Naive thymus-derived CD4-positive, alpha-beta T cell (primary cell): ENCODE measurements around the gene SELENBP1. TPM values are rescaled to one million over a fixed set of nuclear protein-coding genes. Genes with fewer than 3 reads are reported as not detected.
"Not testable (repeated sequence)": the region's sequence is repeated elsewhere in the genome, so short reads cannot be mapped to it uniquely, and the experiment has no call there.

Experiments
- ATAC-seq: fragments of 150-1000 bp; cut with Tn5 transposase; 2 replicates; pipeline ENCODE4 v1.10.0; 2021; ENCODE audit warnings: mild to moderate bottlenecking, moderate library complexity
- CTCF ChIA-PET: fragments of 350-600 bp; sonication (Branson Sonifier 250); formaldehyde crosslinking; loops from one replicate; lab custom pipeline; 2021; ENCODE audit warnings: antibody characterized with exemption; lab: Charles Lee
- POLR2A ChIA-PET: fragments of 350-600 bp; sonication (Branson Sonifier 250); formaldehyde crosslinking; loops from one replicate; lab custom pipeline; 2021; ENCODE audit warnings: antibody characterized with exemption, inconsistent platforms; lab: Charles Lee
- DNase-seq, 9 donors: peaks; one replicate each; pipeline versions ENCODE4 v3.0.0 to v3.0.0-alpha.2; 2020 to 2022; ENCODE audit warnings: mixed read lengths in 1 of 9
- H3K27ac ChIP-seq: one replicate; pipeline ENCODE4 v1.7.0; 2013; ENCODE audit warnings: mild to moderate bottlenecking, low read depth, low read length, moderate library complexity
- H3K27me3 ChIP-seq, 2 donors: one replicate each; pipeline ENCODE4 v1.7.0; 2013; ENCODE audit warnings: low read length in 2 of 2, mild to moderate bottlenecking in 2 of 2, moderate library complexity in 2 of 2; ENCODE audit not compliant: control insufficient read depth in 2 of 2, insufficient read depth in 2 of 2
- H3K36me3 ChIP-seq, 3 experiments: 1 replicate in 2 of 3; 2 replicates in 1 of 3; pipeline ENCODE4 v1.7.0; 2013; ENCODE audit warnings: low read length in 3 of 3, mild to moderate bottlenecking in 3 of 3, moderate library complexity in 1 of 3; ENCODE audit not compliant: insufficient read depth in 3 of 3, control insufficient read depth in 2 of 3
- H3K4me1 ChIP-seq, 2 donors: one replicate each; pipeline ENCODE4 v1.7.0; 2013; ENCODE audit warnings: low read length in 2 of 2, mild to moderate bottlenecking in 2 of 2, moderate library complexity in 1 of 2; ENCODE audit not compliant: control insufficient read depth in 2 of 2, insufficient read depth in 2 of 2
- H3K4me3 ChIP-seq: 2 replicates; pipeline ENCODE4 v1.7.0; 2013; ENCODE audit warnings: mild to moderate bottlenecking, low read length
- H3K9me3 ChIP-seq, 3 experiments: 1 replicate in 2 of 3; 2 replicates in 1 of 3; pipeline ENCODE4 v1.7.0; 2013; ENCODE audit warnings: low read length in 3 of 3; ENCODE audit not compliant: control insufficient read depth in 2 of 3
- H3K27ac Mint-ChIP-seq, 9 donors: one replicate each; pipeline ENCODE4 v1.8.0; 2020 to 2022; ENCODE audit warnings: mixed read lengths in 9 of 9, mild to moderate bottlenecking in 8 of 9, moderate library complexity in 5 of 9, inconsistent platforms in 2 of 9
- H3K27me3 Mint-ChIP-seq, 5 donors: one replicate each; pipeline ENCODE4 v1.8.0; 2021 to 2022; ENCODE audit warnings: mixed read lengths in 5 of 5, mild to moderate bottlenecking in 1 of 5
- H3K36me3 Mint-ChIP-seq, 5 donors: one replicate each; pipeline ENCODE4 v1.8.0; 2020 to 2022; ENCODE audit warnings: mixed read lengths in 5 of 5, mild to moderate bottlenecking in 3 of 5, inconsistent platforms in 1 of 5
- H3K4me1 Mint-ChIP-seq, 7 donors: one replicate each; pipeline ENCODE4 v1.8.0; 2020 to 2022; ENCODE audit warnings: mixed read lengths in 7 of 7, mild to moderate bottlenecking in 3 of 7, inconsistent platforms in 1 of 7
- H3K4me3 Mint-ChIP-seq, 10 donors: one replicate each; pipeline ENCODE4 v1.8.0; 2020 to 2022; ENCODE audit warnings: mild to moderate bottlenecking in 10 of 10, mixed read lengths in 10 of 10, moderate library complexity in 6 of 10, inconsistent platforms in 2 of 10
- H3K9me3 Mint-ChIP-seq, 11 donors: one replicate each; pipeline ENCODE4 v1.8.0; 2020 to 2022; ENCODE audit warnings: mixed read lengths in 11 of 11, mild to moderate bottlenecking in 4 of 11, inconsistent platforms in 1 of 11, moderate library complexity in 1 of 11
- intact Hi-C, 2 donors: fragments of 100-400 bp; cut with micrococcal nuclease; formaldehyde crosslinking; loops; one replicate each; pipeline ENCODE4 v1.15.1; 2023
- polyA plus RNA-seq, 2 donors: library from polyadenylated mRNA; unstranded; fragments of 300-500 nt; fragmentation: Illumina TruSeq; gene quantifications; one replicate each; pipeline ENCODE4 v1.2.3, GENCODE V29; 2021
- total RNA-seq, 6 experiments: library from RNA in 5 of 6; stranded (reverse) in 5 of 6; gene quantifications; 1 replicate in 5 of 6; 2 replicates in 1 of 6; pipeline ENCODE4 v1.2.3 and lab custom pipeline; 2021 to 2026

The SELENBP1 gene
- total and polyA plus RNA-seq, 7 experiments from 2014 or later: not detected

DNA sequence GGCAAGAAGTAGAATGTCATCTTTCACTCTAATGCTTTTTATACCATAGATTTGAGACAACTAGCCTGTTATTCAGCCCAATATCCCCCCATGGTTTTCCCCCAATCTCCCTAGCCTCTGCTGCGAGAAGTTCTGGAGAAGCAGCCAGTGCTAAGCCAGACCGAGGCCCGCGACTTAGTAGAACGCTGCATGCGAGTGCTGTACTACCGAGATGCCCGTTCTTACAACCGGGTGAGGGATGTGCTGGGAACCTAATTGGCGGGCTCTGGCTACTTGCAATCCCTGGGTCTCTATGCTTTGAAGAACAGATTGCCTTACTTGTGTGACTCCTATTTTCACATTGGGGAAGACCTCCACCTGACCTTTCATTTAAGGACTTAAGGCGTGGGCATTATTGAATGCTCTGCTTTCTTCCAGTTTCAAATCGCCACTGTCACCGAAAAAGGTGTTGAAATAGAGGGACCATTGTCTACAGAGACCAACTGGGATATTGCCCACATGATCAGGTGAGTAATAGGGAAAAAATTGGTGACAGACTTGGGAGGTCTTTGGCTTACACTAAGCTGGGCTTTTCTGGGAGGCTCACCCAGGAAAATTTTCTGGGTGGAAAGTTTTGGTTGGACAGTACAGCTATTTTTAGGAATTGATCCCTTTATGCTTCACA, 28.8 kb upstream of the SELENBP1 start:
- Histone ChIP-seq H3K4me1 (peaks cover 13 to 14% of the 10 kb centered on the region in 2 donors), H3K27me3 (no peaks in the 10 kb centered on the region), H3K4me3 (no peak overlapping the region), H3K27ac (peak overlapping the region; percentile 98), H3K9me3 (no peaks in the 10 kb centered on the region), H3K36me3 (peaks cover 13 to 60% (median 23%) of the 10 kb centered on the region in 3 experiments)
- ATAC-seq (no peak), DNase-seq (no peak)
- Mint-ChIP-seq H3K36me3 (peaks cover 13 to 36% (median 22%) of the 10 kb centered on the region in 5 donors), H3K27me3 (peaks cover 0 to 3% (median 0%) of the 10 kb centered on the region in 5 donors), H3K4me1 (peaks cover 11 to 34% (median 28%) of the 10 kb centered on the region in 7 donors), H3K4me3 (peak overlapping the region; percentile 84 to 99 (median 94)), H3K27ac (peak overlapping the region; percentile 80 to 99 (median 97)), H3K9me3 (peaks cover 0 to 2% (median 0%) of the 10 kb centered on the region in 11 donors)
- intact Hi-C loops: loop anchor here in 1 of 2 donors (5.0 kb wide), 1 partner anchor 99 kb away; no protein-coding TSS in a partner anchor
- CTCF ChIA-PET: no interaction called here
- POLR2A ChIA-PET: interaction anchor here (5.9 kb wide), 1 partner anchor 12 kb away, joined by 36 read pairs; no protein-coding TSS in a partner anchor

DNA sequence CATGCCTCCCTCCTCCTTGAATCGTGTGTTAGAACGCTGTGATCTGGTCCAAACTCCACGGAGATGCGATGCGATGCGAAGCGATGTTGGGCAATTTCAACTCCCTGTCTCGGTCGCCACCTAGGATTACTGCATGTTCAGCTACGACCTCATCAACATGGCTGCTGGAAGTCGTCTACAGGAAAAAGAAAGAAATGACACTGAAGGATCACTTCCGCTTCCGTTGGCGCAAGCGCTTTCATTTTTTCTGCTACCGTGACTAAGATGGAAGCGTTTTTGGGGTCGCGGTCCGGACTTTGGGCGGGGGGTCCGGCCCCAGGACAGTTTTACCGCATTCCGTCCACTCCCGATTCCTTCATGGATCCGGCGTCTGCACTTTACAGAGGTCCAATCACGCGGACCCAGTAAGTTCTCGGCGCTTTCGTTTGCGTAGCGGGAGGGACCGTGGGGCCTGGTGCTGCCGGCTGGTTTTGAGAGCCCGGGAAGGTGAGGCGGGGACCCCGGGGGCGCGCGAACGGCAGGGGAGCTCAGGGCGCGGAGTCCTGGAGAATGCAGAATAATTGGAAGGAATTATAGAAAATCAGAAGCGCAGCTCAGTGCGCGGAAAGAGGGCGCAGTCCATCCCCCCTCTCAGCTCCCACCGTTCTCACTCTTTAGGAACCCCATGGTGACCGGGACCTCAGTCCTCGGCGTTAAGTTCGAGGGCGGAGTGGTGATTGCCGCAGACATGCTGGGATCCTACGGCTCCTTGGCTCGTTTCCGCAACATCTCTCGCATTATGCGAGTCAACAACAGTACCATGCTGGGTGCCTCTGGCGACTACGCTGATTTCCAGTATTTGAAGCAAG, 27.0 kb upstream of the SELENBP1 start, which contains the start of gene PSMB4:
Gene PSMB4, plus strand, starts transcription at position 250 of the 848 bp plus-strand sequence. Its CDS starts 15 bp downstream, at position 265.
- DNase-seq: peak; percentile 52 to 91 (median 87)
- Histone ChIP-seq H3K9me3 (no peaks in the 10 kb centered on the region), H3K4me3 (peak within 1 kb of the TSS; percentile 95), H3K36me3 (peaks cover 13 to 43% (median 23%) of the 10 kb centered on the region in 3 experiments), H3K4me1 (peaks cover 13 to 14% of the 10 kb centered on the region in 2 donors), H3K27ac (peak within 1 kb of the TSS; percentile 98), H3K27me3 (no peaks in the 10 kb centered on the region)
- ChIA-PET CTCF (interaction anchor here (1.0 to 1.2 kb wide), 3 partner anchors 59 to 99 kb away, joined by 3 to 4 read pairs (median 3); no protein-coding TSS in a partner anchor), POLR2A (interaction anchor here (0.6 to 5.9 kb wide), 16 partner anchors 9 to 337 kb away, joined by 3 to 36 read pairs (median 3); partner anchors contain the start of genes CGN, PI4KB, POGZ and PSMD4)
- intact Hi-C loops: loop anchor here (1.0 to 5.0 kb wide), 15 partner anchors 52 to 234 kb away; partner anchors contain the start of genes PI4KB (in 2 of the 2), PIP5K1A (in 2 of the 2), RFX5 (in 2 of the 2) and LYSMD1 (in 1 of the 2)
- peak within 1 kb of the TSS; percentile 84 to 99 (median 94) for H3K4me3 Mint-ChIP-seq
- peaks cover 0 to 15% (median 0%) of the 10 kb centered on the region in 5 donors for H3K27me3 Mint-ChIP-seq
- ATAC-seq: peak; percentile 95
- H3K36me3 Mint-ChIP-seq: peaks cover 13 to 25% (median 19%) of the 10 kb centered on the region in 5 donors
- H3K9me3 Mint-ChIP-seq: peaks cover 0 to 2% (median 0%) of the 10 kb centered on the region in 11 donors
- peak within 1 kb of the TSS; percentile 94 to 99 (median 98) for H3K27ac Mint-ChIP-seq
- H3K4me1 Mint-ChIP-seq: peaks cover 11 to 34% (median 28%) of the 10 kb centered on the region in 7 donors

DNA sequence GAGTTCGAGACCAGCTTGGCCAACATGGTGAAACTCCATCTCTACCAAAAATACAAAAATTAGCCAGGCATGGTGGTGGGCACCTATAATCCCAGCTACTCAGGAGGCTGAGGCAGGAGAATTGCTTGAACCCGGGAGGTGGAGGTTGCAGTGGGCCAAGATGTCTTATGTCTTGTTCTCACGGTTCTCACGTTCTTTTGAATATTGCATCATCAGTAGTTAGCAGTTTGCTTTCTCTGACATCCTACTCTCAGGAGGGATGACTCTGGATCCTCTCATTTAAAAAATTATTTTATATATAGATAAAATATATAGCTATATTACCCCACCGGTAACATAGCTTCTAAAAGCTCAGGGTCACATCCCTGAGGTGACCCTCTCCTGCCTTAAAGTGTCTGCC, 23.8 kb upstream of the SELENBP1 start:
- H3K9me3 Mint-ChIP-seq, H3K4me3 Mint-ChIP-seq, H3K27me3 ChIP-seq, intact Hi-C loops, H3K9me3 ChIP-seq, ATAC-seq, H3K27ac ChIP-seq, DNase-seq, H3K27ac Mint-ChIP-seq, POLR2A ChIA-PET, H3K4me3 ChIP-seq: not testable (repeated sequence)
- Histone ChIP-seq H3K36me3 (peaks cover 3 to 17% (median 8%) of the 10 kb centered on the region in 3 experiments), H3K4me1 (peaks cover 12% of the 10 kb centered on the region in 2 donors)
- CTCF ChIA-PET: interaction anchor here (1.4 kb wide), 1 partner anchor 95 kb away, joined by 6 read pairs; no protein-coding TSS in a partner anchor
- Mint-ChIP-seq H3K36me3 (peaks cover 7 to 16% (median 11%) of the 10 kb centered on the region in 5 donors), H3K27me3 (peaks cover 0 to 37% (median 0%) of the 10 kb centered on the region in 5 donors), H3K4me1 (peaks cover 8 to 22% (median 21%) of the 10 kb centered on the region in 7 donors)

DNA sequence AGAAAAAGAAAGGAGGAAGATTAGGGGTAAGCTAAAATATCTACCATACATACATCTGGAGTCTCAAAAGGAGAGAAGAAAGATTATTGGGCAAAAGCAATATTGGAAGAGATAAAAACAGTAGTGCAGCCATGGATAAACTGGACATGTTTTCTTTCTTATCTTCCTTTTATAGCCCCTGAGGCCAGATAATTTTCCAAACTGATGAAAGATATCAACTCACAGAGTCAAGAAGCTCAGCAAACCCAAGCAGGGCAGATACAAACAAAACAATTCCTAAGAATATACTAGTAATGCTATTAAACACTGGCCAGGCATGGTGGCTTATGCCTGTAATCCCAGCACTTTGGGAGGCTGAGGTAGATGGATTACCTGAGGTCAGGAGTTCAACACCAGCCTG, 21.1 kb upstream of the SELENBP1 start:
- Histone ChIP-seq H3K9me3 (no peaks in the 10 kb centered on the region), H3K4me1 (no peaks in the 10 kb centered on the region), H3K36me3 (no peaks in the 10 kb centered on the region), H3K27me3 (no peaks in the 10 kb centered on the region), H3K4me3 (no peak overlapping the region), H3K27ac (no peak overlapping the region)
- DNase-seq (no peak), ATAC-seq (no peak)
- ChIA-PET CTCF (interaction anchor here (0.6 kb wide), 1 partner anchor 125 kb away, joined by 3 read pairs; no protein-coding TSS in a partner anchor), POLR2A (no interaction called here)
- Mint-ChIP-seq H3K27ac (no peak overlapping the region), H3K9me3 (peaks cover 0 to 2% (median 0%) of the 10 kb centered on the region in 11 donors), H3K4me3 (no peak overlapping the region), H3K4me1 (peaks cover 0 to 5% (median 0%) of the 10 kb centered on the region in 7 donors), H3K36me3 (peaks cover 0 to 2% (median 0%) of the 10 kb centered on the region in 5 donors), H3K27me3 (peaks cover 0 to 37% (median 0%) of the 10 kb centered on the region in 5 donors)
- intact Hi-C loops: no loop called here

DNA sequence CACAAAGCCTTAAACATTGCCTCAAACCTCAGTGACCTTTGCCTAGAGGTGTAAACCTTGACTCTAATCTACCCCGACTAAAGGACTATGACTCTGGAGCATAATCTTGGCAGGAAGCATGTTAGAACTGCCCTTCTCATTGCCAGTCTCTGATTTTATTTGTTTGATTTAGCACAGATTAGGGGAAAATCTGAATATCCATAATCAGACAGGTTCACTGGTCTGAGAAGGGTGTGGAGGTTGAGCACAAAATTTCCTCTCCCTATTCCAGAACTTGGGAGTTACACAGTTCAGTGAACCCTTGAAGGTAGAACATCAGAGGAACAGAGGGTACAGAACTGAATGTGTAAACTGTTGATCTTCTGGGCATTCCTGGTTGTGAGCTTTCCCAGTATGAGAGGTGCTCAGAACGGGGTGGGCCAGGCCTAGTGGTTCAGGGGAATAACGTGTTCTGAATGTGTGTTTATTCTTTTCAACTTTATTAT, 18.6 kb upstream of the SELENBP1 start:
- Histone ChIP-seq H3K27ac (no peak overlapping the region), H3K9me3 (no peaks in the 10 kb centered on the region), H3K27me3 (no peaks in the 10 kb centered on the region), H3K4me3 (no peak overlapping the region), H3K4me1 (no peaks in the 10 kb centered on the region), H3K36me3 (no peaks in the 10 kb centered on the region)
- Mint-ChIP-seq H3K9me3 (no peaks in the 10 kb centered on the region), H3K4me1 (no peaks in the 10 kb centered on the region), H3K36me3 (no peaks in the 10 kb centered on the region), H3K27ac (no peak overlapping the region), H3K4me3 (no peak overlapping the region), H3K27me3 (peaks cover 0 to 37% (median 0%) of the 10 kb centered on the region in 5 donors)
- POLR2A ChIA-PET: no interaction called here
- DNase-seq (no peak), ATAC-seq (no peak)
- intact Hi-C loops: no loop called here
- CTCF ChIA-PET: no interaction called here
